Subcutaneous adipose tissue (tissue), 4 donors: ENCODE measurements around the gene HPSE2. TPM values are rescaled to one million over a fixed set of nuclear protein-coding genes. Genes with fewer than 3 reads are reported as not detected.

Source experiments
- CTCF ChIP-seq: fragments of 450-650 bp; IDR thresholded peaks from one replicate; pipeline ENCODE4 v1.5.1; 2016; ENCODE audit warnings: low read depth, mild to moderate bottlenecking, control low read depth, antibody characterized with exemption, moderate library complexity
- total RNA-seq, 4 donors: library from RNA; depleted of rRNA; stranded (reverse); fragments of >200 nt; gene quantifications; one replicate each; pipeline ENCODE4 v1.1.0, GENCODE V29; 2016

HPSE2 gene
- total RNA-seq, 4 donors from 2014 or later: 0.34 to 3.2 (median 0.71) TPM

- no peak for TF ChIP-seq CTCF
Observed at GRCh38 chr10:98899018-98899417, 336.6 kb downstream of the HPSE2 start.

GRCh38 chr10:98892523-98892922 lies 343.1 kb downstream of the HPSE2 start:
- TF ChIP-seq CTCF: no peak

GRCh38 chr10:98886686-98887085 lies 349.0 kb downstream of the HPSE2 start:
- no peak for TF ChIP-seq CTCF

GRCh38 chr10:98885378-98885777 lies 350.3 kb downstream of the HPSE2 start:
- no peak for TF ChIP-seq CTCF

- TF ChIP-seq CTCF: no peak
Observed at GRCh38 chr10:98881789-98882188, 353.9 kb downstream of the HPSE2 start.

GRCh38 chr10:98880971-98881370 lies 354.7 kb downstream of the HPSE2 start:
- TF ChIP-seq CTCF: no peak

GRCh38 chr10:98878921-98879320 lies 356.7 kb downstream of the HPSE2 start:
- TF ChIP-seq CTCF: no peak
